Activated CD8-positive, alpha-beta memory T cell treated with anti-CD3 and anti-CD28 coated beads, Interleukin-2, amount 50 U/mL, for 48 hours (primary cell): ENCODE data around the gene STX18.

ENCODE experiments used
- DNase-seq: peaks from one replicate; pipeline ENCODE4 v3.0.0-alpha.2; 2020

STX18 gene

GRCh38 chr4:4395849-4396627 is 145.8 kb downstream of the STX18 start:
- no peak for DNase-seq

GRCh38 chr4:4395371-4395770 is 146.5 kb downstream of the STX18 start:
- no peak for DNase-seq

GRCh38 chr4:4394644-4395043 is 147.2 kb downstream of the STX18 start:
- DNase-seq = no peak

GRCh38 chr4:4392501-4393183 is 149.2 kb downstream of the STX18 start:
- no peak for DNase-seq

- DNase-seq = no peak
These were observed 150.0 kb downstream of the STX18 start for GRCh38 chr4:4391866-4392265.

GRCh38 chr4:4390515-4391240 is 151.2 kb downstream of the STX18 start:
- DNase-seq = no peak

GRCh38 chr4:4390046-4390445 is 151.8 kb downstream of the STX18 start:
- DNase-seq = no peak

GRCh38 chr4:4388836-4389575 is 152.8 kb downstream of the STX18 start:
- DNase-seq = no peak

- DNase-seq = no peak
These were observed 153.5 kb downstream of the STX18 start for GRCh38 chr4:4388311-4388790.

- DNase-seq = no peak
These were observed 154.1 kb downstream of the STX18 start for GRCh38 chr4:4387531-4388310.

- peak; percentile 70 for DNase-seq
These were observed 155.0 kb downstream of the STX18 start, which contains the start of gene NSG1 for GRCh38 chr4:4386736-4387392. NSG1 (plus strand) TSS chr4:4387102; CDS start chr4:4387630, 528 bp downstream.

- peak; percentile 63 for DNase-seq
These were observed 155.5 kb downstream of the STX18 start for GRCh38 chr4:4386296-4386735.

- DNase-seq = no peak
These were observed 156.0 kb downstream of the STX18 start for GRCh38 chr4:4385729-4386295.

GRCh38 chr4:4384837-4385236 is 157.0 kb downstream of the STX18 start:
- DNase-seq = no peak

- no peak for DNase-seq
These were observed 158.8 kb downstream of the STX18 start for GRCh38 chr4:4383085-4383484.

- DNase-seq = no peak
These were observed 162.2 kb downstream of the STX18 start for GRCh38 chr4:4379540-4380087.

GRCh38 chr4:4377732-4378460 is 164.0 kb downstream of the STX18 start:
- DNase-seq = no peak

- DNase-seq = no peak
These were observed 164.7 kb downstream of the STX18 start for GRCh38 chr4:4377191-4377590.

GRCh38 chr4:4376074-4376473 is 165.8 kb downstream of the STX18 start:
- DNase-seq = no peak
